ENCODE measurements around the gene DAZL. TPM values are rescaled to one million over a fixed set of nuclear protein-coding genes. Genes with fewer than 3 reads are reported as not detected.

DAZL gene
- total RNA-seq, 2 donors from 2014 or later = not detected

- Mint-ChIP-seq H3K27ac (no peak overlapping the region), H3K9me3 (no peaks in the 10 kb centered on the region), H3K4me3 (no peak overlapping the region), H3K36me3 (ENCODE audit: low read depth) (no peaks in the 10 kb centered on the region), H3K4me1 (no peaks in the 10 kb centered on the region), H3K27me3 (ENCODE audit: insufficient read depth) (no peaks in the 10 kb centered on the region)
- Histone ChIP-seq H3K4me3 (ENCODE audit: low read length) (no peak overlapping the region), H3K27me3 (ENCODE audit: control insufficient read depth, insufficient read depth, low read length, poor library complexity, severe bottlenecking) (no peaks in the 10 kb centered on the region), H3K9me3 (ENCODE audit: control insufficient read depth, low read length) (no peaks in the 10 kb centered on the region), H3K36me3 (ENCODE audit: control insufficient read depth, insufficient read depth, low read length) (no peaks in the 10 kb centered on the region), H3K4me1 (ENCODE audit: control insufficient read depth, insufficient read depth, low read length) (no peaks in the 10 kb centered on the region), H3K27ac (ENCODE audit: low read depth, low read length) (no peak overlapping the region), H3K9ac (ENCODE audit: extremely low read depth, low read length, poor library complexity, severe bottlenecking) (no peak overlapping the region)
- WGBS, 2 experiments (ENCODE audit: insufficient coverage in 1 of 2, insufficient read length in 1 of 2) = 90 to 95% methylated on average over 2 to 4 of the region's 4 CpGs
- no peak for DNase-seq
- TF ChIP-seq CTCF (conservative IDR thresholded peaks at IDR 0.05) = no peak
Observed at GRCh38 chr3:16570113-16570512, 35.1 kb downstream of the DAZL start.

DNA sequence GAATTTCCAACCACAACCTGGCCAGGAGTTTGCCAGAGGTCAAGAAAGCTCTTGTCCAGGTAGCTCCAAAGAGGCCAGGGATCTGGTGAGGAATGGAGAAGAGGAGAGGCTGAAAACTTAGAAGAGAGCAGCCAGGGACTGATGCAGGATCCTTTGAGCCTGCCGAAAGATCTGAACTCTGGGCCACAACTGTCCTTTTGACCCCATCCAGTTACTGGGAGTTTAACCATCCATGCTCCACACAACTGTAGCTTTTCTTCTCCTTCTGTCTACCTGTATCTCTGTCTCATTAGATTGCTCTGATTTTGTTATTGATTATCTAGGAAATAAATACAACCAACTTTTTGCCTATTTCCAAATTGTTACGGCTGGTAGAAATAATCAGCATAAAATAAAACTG, 36.7 kb downstream of the DAZL start:
- H3K36me3 Mint-ChIP-seq (ENCODE audit: low read depth) = no peaks in the 10 kb centered on the region
- H3K27me3 Mint-ChIP-seq (ENCODE audit: insufficient read depth) = no peaks in the 10 kb centered on the region
- WGBS, 2 experiments (ENCODE audit: insufficient coverage in 1 of 2, insufficient read length in 1 of 2) = 83 to 91% methylated on average over 2 of the region's 2 CpGs
- no peak overlapping the region for H3K27ac Mint-ChIP-seq
- peaks cover 4% of the 10 kb centered on the region for H3K9me3 ChIP-seq (ENCODE audit: control insufficient read depth, low read length)
- DNase-seq = no peak
- no peaks in the 10 kb centered on the region for H3K36me3 ChIP-seq (ENCODE audit: control insufficient read depth, insufficient read depth, low read length)
- H3K27ac ChIP-seq (ENCODE audit: low read depth, low read length) = no peak overlapping the region
- H3K9me3 Mint-ChIP-seq = peaks cover 7% of the 10 kb centered on the region
- TF ChIP-seq CTCF (conservative IDR thresholded peaks at IDR 0.05) = no peak
- H3K4me1 Mint-ChIP-seq = no peaks in the 10 kb centered on the region
- H3K4me1 ChIP-seq (ENCODE audit: control insufficient read depth, insufficient read depth, low read length) = no peaks in the 10 kb centered on the region
- H3K4me3 Mint-ChIP-seq = no peak overlapping the region
- H3K27me3 ChIP-seq (ENCODE audit: control insufficient read depth, insufficient read depth, low read length, poor library complexity, severe bottlenecking) = no peaks in the 10 kb centered on the region
- no peak overlapping the region for H3K4me3 ChIP-seq (ENCODE audit: low read length)
- no peak overlapping the region for H3K9ac ChIP-seq (ENCODE audit: extremely low read depth, low read length, poor library complexity, severe bottlenecking)

DNA sequence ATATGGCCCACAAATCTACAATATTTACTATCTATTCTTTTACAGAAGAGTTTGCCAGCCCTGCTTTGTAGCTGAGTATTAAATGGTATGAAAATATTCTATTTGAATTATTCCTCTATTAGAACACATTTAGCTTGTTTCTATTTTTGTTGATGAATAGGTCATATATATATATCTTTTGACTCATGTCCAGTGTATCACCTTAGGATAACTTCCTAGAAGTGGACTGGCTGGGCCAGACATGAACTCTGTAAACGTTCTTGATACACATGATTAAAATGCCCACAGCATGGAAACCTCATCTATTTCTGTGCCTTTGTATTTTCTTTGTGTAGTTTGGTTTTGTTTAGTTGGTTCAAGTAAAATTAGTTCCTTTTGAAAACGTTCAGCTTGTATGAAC, 37.1 kb downstream of the DAZL start:
- Histone ChIP-seq H3K4me1 (ENCODE audit: control insufficient read depth, insufficient read depth, low read length) (no peaks in the 10 kb centered on the region), H3K36me3 (ENCODE audit: control insufficient read depth, insufficient read depth, low read length) (no peaks in the 10 kb centered on the region), H3K9me3 (ENCODE audit: control insufficient read depth, low read length) (peaks cover 8% of the 10 kb centered on the region), H3K27me3 (ENCODE audit: control insufficient read depth, insufficient read depth, low read length, poor library complexity, severe bottlenecking) (no peaks in the 10 kb centered on the region), H3K27ac (ENCODE audit: low read depth, low read length) (no peak overlapping the region), H3K9ac (ENCODE audit: extremely low read depth, low read length, poor library complexity, severe bottlenecking) (no peak overlapping the region), H3K4me3 (ENCODE audit: low read length) (no peak overlapping the region)
- H3K4me1 Mint-ChIP-seq = no peaks in the 10 kb centered on the region
- no peaks in the 10 kb centered on the region for H3K36me3 Mint-ChIP-seq (ENCODE audit: low read depth)
- H3K4me3 Mint-ChIP-seq = no peak overlapping the region
- no peak for DNase-seq
- H3K27ac Mint-ChIP-seq = no peak overlapping the region
- TF ChIP-seq CTCF (conservative IDR thresholded peaks at IDR 0.05) = no peak
- H3K27me3 Mint-ChIP-seq (ENCODE audit: insufficient read depth) = no peaks in the 10 kb centered on the region
- peaks cover 11% of the 10 kb centered on the region for H3K9me3 Mint-ChIP-seq
- WGBS, 2 experiments (ENCODE audit: insufficient coverage in 1 of 2, insufficient read length in 1 of 2) = 72% methylated on average over 2 of the region's 2 CpGs; no CpG with 5 or more reads in 1 of the 2 experiments
